Caki2 (cell line): ENCODE results near the gene KDM5B. TPM values are rescaled to one million over a fixed set of nuclear protein-coding genes. Genes with fewer than 3 reads are reported as not detected.
"Not testable (repeated sequence)": the region's sequence is repeated elsewhere in the genome, so short reads cannot be mapped to it uniquely, and the experiment has no call there.

Source experiments
- DNase-seq: peaks from one replicate; pipeline ENCODE4 v3.0.0-alpha.2; 2015; ENCODE audit warnings: low read depth
- in situ Hi-C: cut with HindIII; loops from 2 replicates; pipeline ENCODE4 v1.10.0; 2016; ENCODE audit warnings: low sequenced_read_pairs, low pct_unique_long_range_greater_than_20kb, mixed read lengths
- total RNA-seq: library from RNA; depleted of rRNA; stranded (reverse); fragments of >200 nt; shearing (Covaris generic); gene quantifications from 2 replicates; pipeline ENCODE4 v1.2.3, GENCODE V29; 2014; ENCODE audit warnings: low replicate concordance

Gene KDM5B
- total RNA-seq, 1 experiment from 2014 or later, result 19.2 TPM

- in situ Hi-C loops, result no loop called here
- no peak for DNase-seq
Observed at GRCh38 chr1:202798792-202799331, 9.4 kb downstream of the KDM5B start.

GRCh38 chr1:202798260-202798659 lies 10.0 kb downstream of the KDM5B start:
- no peak for DNase-seq
- in situ Hi-C loops, result no loop called here

DNA sequence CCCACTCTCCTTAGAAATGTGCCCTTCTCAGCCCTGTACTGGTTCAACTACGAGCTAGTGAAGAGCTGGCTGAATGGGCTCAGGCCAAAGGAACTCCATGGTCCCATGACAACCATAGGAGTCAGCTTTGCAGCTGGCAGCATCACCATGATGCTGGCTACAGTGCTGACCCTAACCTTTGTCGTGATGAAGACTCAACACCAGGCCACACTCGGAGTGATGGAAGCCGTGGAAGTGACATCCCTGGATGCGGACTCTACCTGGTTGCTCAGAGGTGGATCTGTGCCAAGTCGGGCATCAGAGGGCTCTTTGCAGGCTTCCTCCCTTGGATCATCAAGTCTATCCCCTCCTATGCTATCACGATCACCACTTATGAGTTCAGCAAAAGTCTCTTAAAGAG lies 11.6 kb downstream of the KDM5B start:
- no peak for DNase-seq
- in situ Hi-C loops, result no loop called here

GRCh38 chr1:202794931-202795330 lies 13.3 kb downstream of the KDM5B start:
- DNase-seq, in situ Hi-C loops: not testable (repeated sequence)

GRCh38 chr1:202794051-202794740 lies 14.0 kb downstream of the KDM5B start:
- in situ Hi-C loops, result no loop called here
- DNase-seq, result no peak

GRCh38 chr1:202791077-202791747 lies 17.0 kb downstream of the KDM5B start:
- no peak for DNase-seq
- in situ Hi-C loops, result no loop called here

GRCh38 chr1:202788800-202789199 lies 19.4 kb downstream of the KDM5B start:
- DNase-seq, result no peak
- in situ Hi-C loops, result no loop called here

DNA sequence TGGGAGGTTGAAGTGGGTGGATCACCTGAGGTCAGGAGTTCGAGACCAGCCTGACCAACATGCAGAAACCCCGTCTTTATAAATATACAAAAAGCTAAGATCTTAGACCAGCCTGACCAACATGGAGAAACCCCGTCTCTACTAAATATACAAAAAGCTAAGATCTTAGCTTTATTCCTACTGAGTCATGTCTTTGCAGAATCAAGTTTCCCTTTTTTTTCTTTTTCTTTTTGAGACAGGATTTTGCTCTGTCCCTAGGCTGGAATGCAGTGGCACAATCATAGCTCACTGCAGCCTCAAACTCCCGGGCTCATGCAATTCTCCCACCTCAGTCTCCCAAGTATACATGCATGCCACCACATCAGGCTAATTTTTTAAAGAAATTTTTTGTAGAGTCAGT lies 21.4 kb downstream of the KDM5B start:
- no peak for DNase-seq
- in situ Hi-C loops, result no loop called here

- DNase-seq, result no peak
- in situ Hi-C loops, result no loop called here
Observed at GRCh38 chr1:202781180-202781579, 27.0 kb downstream of the KDM5B start.

- DNase-seq, result no peak
- in situ Hi-C loops, result no loop called here
Observed at GRCh38 chr1:202770135-202770534, 38.1 kb downstream of the KDM5B start.

DNA sequence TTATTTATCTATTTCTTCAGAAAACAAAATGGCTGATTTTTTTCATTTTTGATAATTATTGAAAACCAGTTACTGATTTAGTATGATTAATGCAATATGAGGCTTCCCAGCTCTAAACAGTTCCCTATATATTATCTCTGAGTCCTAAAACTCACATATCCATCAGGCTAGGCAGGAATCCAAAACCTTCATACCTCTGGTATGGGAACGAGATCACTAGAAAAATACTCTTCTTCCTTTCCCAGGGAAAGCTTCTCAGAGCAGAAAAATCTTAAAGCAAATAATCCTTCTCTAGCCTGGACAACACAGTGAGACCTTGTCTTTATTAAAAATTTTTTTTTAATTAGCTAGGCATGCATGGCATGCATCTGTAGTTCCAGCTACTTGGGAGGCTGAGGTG lies 42.5 kb downstream of the KDM5B start:
- no peak for DNase-seq

GRCh38 chr1:202762019-202762418 lies 46.2 kb downstream of the KDM5B start:
- in situ Hi-C loops, result no loop called here
- no peak for DNase-seq

More for the DNA sequence above, 42.5 kb downstream of the KDM5B start:
- in situ Hi-C loops, result no loop called here

DNA sequence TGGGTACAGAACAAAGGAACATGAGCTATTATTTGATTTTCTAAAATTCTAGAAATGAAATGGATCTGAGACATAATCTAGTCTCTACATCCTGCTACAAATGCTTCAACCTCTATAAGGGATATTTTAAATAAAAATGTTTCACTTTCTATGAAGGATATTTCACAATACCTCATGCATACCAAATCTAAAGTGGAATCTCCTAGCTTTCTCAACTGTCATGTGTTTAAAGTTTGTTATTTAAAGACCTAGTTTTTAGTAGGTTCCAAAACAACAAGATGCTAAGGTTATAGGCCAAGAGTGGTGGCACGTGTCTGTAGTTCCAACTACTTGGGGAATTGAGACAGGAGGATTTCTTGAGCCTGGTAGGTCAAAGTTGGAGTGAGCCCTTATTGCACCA lies 47.6 kb downstream of the KDM5B start:
- in situ Hi-C loops, result no loop called here
- DNase-seq, result no peak

DNA sequence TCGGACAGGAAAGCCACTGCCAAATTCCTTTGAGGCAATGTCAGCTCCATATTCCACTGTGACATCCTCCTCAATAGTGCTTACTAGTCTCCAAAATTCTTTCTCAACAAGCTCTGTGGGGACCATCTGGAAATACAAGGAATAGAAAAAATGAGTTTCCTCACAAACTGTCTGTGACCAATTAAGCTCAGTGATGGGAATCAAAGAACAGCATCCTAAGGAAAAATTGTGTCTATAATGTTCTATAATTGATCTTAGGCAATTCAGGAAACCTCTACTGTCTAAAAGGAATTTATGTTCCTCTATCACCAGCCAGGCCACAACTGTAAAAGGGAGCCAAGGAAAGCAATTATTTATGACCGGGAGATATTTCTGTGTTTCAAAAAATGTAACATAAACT lies 51.8 kb downstream of the KDM5B start:
- in situ Hi-C loops, result no loop called here
- no peak for DNase-seq

- in situ Hi-C loops, result no loop called here
- no peak for DNase-seq
Observed at GRCh38 chr1:202754293-202754692, 53.9 kb downstream of the KDM5B start.

DNA sequence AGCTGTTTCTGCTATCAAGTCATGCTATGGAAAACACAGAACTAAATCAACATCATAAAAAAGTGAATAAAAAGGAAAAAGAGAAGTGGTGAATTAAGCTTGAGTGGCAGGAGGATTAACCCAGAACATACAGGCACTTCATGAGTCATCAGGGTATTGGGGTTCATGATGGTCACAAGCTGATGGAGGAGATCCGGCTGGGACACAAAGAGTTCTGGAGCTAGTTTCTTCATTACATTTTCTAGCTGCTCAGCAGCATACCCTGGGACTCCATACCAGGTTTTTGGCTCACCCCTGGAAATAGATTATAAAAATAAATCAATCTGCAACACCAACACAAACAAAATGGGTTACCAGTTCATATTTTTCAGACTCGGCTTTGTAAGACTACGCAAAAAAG lies 55.4 kb downstream of the KDM5B start:
- in situ Hi-C loops, result no loop called here
- no peak for DNase-seq

GRCh38 chr1:202750761-202751160 lies 57.5 kb downstream of the KDM5B start:
- in situ Hi-C loops, result no loop called here
- DNase-seq, result no peak

- DNase-seq, result no peak
- in situ Hi-C loops, result no loop called here
Observed at GRCh38 chr1:202750024-202750423, 58.2 kb downstream of the KDM5B start.

GRCh38 chr1:202745323-202745888 lies 62.8 kb downstream of the KDM5B start:
- no peak for DNase-seq
- in situ Hi-C loops, result no loop called here
